B cell (primary cell): ENCODE measurements around the gene MIOX.

ENCODE experiments used
- CTCF ChIP-seq: fragments of 200-600 bp; IDR thresholded peaks from one replicate; pipeline ENCODE4 v1.8.0; 2022; ENCODE audit warnings: antibody characterized with exemption, mild to moderate bottlenecking
- EZH2 ChIP-seq: IDR thresholded peaks from 2 replicates; pipeline ENCODE4 v1.6.1; 2012; ENCODE audit warnings: borderline replicate concordance, low read depth, mild to moderate bottlenecking, moderate library complexity, low read length; ENCODE audit not compliant: insufficient read depth, poor library complexity, severe bottlenecking

GRCh38 chr22:50528682-50529415, 42.2 kb downstream of the MIOX start:
- TF ChIP-seq CTCF (no peak), EZH2 (no peak)
